GM21360 (cell line): ENCODE results near the gene GAD2.

Experiments
- ATAC-seq: cut with Tn5 transposase; IDR thresholded peaks from one replicate; pipeline ENCODE4 v1.9.1; 2021; ENCODE audit warnings: mild to moderate bottlenecking, moderate library complexity; ENCODE audit not compliant: unreplicated experiment

GAD2 gene

GRCh38 chr10:26216585-26217395 is at the start of gene GAD2:
TSS of gene GAD2 (plus strand) at chr10:26216774. CDS start at chr10:26216810, 36 bp downstream.
- ATAC-seq = no peak

DNA sequence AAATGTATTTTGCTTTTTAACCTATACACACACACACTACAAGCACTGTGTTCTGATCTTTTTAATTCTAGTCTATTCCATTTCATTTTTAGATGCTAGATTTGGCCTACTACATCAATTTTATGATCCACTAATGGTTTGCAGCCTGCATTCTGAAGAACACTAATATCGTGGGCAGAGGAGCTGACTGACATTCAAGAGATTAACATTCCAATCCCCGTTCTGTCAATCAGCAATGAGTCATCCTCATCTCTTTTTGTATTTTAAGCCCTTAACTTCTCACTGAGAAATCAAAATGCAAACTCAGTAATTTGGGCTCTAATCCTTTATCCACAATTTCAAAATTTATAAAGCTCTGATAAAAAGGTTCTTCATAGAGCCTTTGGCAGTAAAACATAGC is 47.1 kb upstream of the GAD2 start:
- no peak for ATAC-seq

- no peak for ATAC-seq
Measured at GRCh38 chr10:26172131-26172530, 44.4 kb upstream of the GAD2 start.

DNA sequence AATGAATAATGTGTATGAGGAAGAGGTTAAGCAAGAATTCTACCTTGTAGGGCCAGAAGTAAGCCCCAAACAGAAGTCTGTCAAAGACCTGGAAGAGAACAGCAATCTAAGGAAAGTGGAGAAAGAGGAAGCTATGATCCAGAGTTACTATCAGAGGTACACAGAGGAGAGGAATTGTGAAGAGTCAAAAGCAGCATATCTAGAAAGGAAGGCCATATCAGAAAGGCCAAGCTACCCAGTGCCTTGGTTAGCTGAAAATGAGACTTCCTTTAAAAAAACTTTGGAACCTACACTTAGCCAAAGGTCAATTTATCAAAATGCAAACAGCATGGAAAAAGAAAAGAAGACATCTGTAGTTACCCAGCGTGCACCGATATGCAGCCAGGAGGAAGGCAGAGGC is 42.7 kb upstream of the GAD2 start:
- ATAC-seq = no peak

GRCh38 chr10:26177341-26177740 is 39.2 kb upstream of the GAD2 start:
- no peak for ATAC-seq

DNA sequence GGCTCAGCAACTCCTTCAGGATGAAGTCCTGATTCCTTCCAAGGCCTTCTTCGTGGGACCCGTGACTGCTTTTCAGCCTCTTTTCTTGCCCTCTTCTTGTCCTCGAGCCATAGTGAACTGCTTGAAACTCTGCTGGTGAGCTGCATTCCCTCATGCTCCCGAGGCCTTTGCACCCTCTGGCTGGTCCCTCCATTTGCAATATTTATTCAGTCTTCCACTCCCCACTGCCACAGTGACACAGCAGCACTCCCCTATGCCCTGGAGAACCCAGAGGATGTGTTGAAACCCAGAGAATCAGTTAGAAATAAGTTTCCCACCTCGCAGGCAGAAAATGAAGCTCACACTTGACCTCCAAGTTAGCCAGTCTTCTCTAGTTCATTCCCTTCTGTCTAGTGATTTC is 22.3 kb upstream of the GAD2 start:
- ATAC-seq = no peak

- no peak for ATAC-seq
Measured at GRCh38 chr10:26197248-26197647, 19.3 kb upstream of the GAD2 start.

- no peak for ATAC-seq
Measured at GRCh38 chr10:26198119-26198518, 18.5 kb upstream of the GAD2 start.

- no peak for ATAC-seq
Measured at GRCh38 chr10:26199841-26200240, 16.7 kb upstream of the GAD2 start.

- no peak for ATAC-seq
Measured at GRCh38 chr10:26205223-26205622, 11.4 kb upstream of the GAD2 start.

DNA sequence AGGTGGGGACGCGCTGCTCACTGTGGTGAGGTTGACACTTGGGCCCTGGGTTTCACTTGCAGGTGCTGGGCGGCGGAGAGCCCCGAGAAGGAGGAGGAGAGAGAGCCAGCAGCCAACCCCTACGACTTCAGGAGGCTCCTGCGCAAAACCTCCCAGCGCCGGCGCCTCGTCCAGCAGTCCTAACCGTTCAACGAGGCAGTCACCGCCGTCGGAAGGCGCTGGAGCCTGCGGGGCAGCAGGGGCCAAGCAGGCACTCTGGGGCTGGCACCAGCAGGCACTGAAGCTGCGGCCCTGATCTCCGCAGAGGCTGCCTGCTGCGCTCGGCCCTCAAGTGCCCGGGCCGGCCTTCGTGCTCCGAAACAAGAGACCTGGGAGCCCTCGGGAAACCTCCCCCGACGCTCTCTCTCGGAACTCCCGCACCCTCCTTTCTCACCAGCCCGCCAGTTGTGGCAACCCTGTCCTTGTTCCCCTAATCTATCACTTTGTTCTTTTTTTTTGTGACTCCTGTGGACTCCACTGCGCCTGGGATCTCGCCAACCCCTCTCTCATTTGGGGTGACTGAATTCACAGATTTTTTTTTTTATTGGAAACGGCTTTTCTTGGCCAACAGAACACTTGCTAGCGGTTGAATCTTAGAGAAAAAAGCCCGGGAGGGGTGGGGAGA is 4.7 kb upstream of the GAD2 start:
- no peak for ATAC-seq

DNA sequence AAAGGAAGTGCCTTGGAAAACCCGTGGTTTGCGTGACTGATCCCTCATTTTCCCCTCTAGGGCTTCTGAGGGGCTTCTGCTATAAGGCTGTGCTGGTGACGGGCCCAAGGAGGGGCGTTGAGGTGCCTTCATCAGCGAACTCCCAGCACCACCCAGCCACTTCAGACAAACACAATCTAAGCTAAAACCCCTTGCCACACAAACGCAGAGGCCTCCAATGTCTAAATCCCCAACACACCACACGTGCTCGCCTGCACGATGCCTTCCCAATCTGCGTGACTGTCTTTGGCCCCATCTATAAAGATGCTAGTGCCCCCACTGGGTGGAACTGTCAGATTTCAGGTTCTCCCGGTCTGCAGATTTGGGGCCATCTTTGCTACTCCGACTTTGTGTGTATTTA is 4.1 kb upstream of the GAD2 start:
- ATAC-seq = no peak

DNA sequence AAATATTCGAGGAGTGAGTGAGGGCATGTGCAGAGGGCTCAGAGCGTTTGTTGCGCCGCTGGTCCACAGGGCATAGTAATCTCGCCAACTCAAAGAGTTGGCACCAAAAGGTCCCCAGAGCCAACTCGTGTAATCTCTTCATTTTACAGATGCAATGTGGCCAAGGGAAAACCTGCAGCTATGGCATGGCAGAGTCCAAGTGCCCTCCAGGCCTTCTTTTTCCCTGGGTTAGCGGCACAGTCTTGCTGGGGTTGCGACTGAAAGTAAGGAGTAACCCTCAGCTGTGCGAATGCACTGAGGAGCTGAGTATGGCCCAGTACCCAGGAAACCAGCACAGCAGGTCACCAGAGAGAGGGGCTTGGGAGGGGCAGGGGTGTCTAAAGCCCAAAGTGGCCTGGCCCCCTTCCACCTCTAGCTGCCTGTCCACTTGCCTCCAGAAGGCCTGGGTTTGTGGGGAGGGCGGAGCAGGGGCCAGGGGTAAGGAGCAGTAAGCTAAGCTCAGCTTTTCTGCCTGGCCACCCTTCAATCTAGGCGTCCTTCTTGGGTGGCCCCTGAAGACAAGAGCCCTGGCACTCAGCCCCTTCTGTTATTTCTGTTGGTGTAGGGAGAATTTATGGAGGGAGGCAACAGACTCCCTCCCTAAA is 3.3 kb upstream of the GAD2 start:
- no peak for ATAC-seq

GRCh38 chr10:26214004-26214403 is 2.6 kb upstream of the GAD2 start:
- no peak for ATAC-seq

DNA sequence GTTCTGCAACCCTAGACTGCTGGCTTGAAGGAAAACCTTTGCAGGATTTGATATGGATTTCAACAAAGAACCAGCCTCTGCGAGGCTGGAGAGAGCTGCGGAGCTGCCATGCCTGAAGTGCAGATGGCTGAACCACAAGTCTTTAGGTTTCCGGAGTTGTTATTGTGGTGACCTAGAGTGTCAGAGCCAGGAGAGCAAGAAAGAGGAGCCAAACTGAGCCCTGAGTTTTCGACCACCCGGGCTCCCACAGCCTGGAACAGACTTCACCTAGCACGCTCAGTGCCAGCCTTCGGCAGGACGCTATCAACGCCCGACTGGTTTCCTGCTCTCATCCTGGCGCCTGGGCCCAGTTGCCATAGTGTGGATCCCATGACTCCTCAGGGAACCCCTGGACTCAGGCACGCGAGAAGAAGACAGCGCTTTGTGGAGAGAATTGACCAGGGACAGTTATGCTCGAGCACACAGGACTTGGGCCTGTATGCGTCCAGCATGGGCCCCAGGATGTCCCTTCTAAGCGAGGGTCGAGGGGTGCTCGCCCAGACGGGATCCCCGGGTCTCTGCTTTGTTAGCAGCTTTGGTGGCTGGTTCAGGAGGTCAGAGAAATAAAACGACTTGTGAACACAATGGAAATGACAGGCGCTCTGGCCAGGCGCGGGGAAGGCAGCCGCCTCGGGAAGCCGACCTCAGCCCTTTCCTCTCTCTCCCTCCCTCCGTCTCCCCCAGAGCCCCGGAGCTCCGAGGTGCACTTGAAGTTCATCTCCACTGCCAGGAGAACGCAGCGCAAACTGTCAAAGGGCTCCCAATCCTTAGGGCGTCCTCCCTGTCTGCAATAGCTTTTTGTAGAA is 1.8 kb upstream of the GAD2 start:
- no peak for ATAC-seq

GRCh38 chr10:26215396-26215934 is 1.1 kb upstream of the GAD2 start:
- ATAC-seq = no peak

DNA sequence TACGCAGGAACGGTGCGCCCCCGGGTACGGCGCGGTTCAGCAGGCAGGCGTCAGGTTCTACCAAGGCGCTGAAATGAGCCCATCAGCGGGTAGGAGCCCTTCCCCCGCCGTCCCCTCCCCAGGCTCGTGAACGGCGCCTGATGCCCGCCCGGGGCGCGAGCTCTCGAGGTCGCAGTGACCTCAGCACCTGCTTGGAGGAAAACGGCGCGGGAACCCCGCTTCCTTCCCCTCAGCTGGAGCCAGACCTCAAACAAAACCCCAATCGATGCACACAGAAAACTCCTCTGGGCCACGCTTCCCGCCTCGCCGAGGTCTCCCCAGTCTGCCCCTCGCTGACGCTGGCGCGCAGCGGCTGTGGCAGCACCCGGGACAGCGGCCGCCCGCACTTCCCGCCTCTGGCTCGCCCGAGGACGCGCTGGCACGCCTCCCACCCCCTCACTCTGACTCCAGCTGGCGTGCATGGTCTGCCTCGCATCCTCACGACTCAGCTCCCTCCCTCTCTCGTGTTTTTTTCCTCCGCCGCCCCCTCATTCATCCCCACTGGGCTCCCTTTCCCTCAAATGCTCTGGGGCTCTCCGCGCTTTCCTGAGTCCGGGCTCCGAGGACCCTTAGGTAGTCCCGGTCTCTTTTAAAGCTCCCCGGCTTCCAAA is 514 bp upstream of the GAD2 start:
- no peak for ATAC-seq

GRCh38 chr10:26217396-26218086 is 967 bp downstream of the GAD2 start:
- no peak for ATAC-seq

- no peak for ATAC-seq
Measured at GRCh38 chr10:26219676-26220075, 3.1 kb downstream of the GAD2 start.

- no peak for ATAC-seq
Measured at GRCh38 chr10:26220901-26221300, 4.3 kb downstream of the GAD2 start.
